ENCODE data around the gene HNMT.
"Not testable (repeated sequence)": the region's sequence is repeated elsewhere in the genome, so short reads cannot be mapped to it uniquely, and the experiment has no call there.

HNMT gene

DNA sequence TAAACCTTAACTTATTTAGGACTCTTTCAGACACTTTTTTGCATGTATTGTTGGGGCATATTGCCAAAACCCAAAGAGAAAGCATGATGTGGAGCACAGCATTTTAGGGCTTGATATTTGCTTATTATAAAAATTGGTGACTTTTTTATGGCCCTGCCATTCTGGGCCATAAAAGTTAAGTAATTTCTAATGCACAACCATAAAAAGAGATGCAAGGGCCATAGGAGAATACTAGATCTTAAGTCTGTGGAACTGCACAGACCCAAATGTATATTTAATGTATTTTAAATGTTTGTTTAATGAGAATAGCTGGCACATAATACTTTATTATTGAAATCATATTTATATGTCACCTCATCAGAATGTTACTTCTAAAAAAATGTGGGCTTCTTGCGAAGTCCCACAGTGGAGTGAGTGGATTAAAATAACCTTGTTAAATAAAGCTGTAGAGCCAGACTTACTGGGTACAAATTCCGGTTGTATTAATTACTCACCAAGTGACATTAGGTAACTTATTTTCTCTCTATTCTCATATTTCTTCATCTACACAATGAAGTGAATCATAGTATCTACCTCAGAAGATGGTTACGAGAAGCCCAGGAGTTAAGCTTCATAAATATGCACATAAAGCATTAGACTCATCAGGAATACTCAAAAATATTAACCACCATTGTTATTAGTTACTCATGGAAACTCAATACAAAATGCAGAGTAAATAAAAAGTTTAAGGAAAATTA lies 52.2 kb downstream of the HNMT start:
- DNase-seq = no peak

DNA sequence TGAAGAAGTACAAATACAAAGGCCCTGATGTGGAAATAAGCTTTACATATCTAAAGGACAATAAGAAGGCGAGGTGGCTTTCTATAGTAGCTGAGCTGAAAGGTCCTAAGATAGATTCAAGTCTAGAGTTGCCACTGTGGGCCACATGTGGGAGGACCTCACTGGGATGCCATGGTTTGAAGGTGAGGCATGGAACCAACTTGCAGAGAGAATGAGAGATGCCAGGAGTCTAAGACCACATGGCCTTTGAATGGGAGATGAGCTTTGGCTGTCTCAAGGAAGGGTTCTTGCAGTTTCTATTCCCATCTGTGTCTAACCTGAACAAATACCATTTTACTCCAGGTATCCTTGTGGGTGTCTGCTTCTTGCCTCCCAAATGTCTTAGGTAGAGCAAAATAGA lies 53.6 kb downstream of the HNMT start:
- no peak for DNase-seq

- DNase-seq = no peak
These were observed 54.8 kb downstream of the HNMT start for GRCh38 chr2:138018866-138019688.

DNA sequence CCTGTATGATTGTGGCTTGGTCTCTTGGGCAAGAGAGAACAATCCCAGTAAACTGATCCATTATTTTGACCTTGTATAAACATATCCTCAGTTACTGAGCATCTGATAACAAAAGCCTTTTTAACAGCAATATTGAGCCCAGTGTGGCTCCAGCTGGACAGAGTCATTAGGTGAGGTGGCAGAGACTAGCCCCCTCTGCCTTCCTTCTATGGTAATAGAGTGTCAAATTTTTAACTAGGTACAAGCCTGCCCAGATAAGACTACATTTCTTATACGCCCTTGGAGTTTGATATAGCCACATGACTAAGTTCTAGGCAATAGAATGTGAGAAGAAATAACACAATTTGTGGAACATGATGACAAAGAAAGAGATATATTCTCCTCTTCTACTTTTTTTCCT lies 56.2 kb downstream of the HNMT start:
- no peak for DNase-seq

GRCh38 chr2:138021154-138021553 lies 56.9 kb downstream of the HNMT start:
- no peak for DNase-seq

- no peak for DNase-seq
These were observed 59.0 kb downstream of the HNMT start for GRCh38 chr2:138023298-138023697.

DNA sequence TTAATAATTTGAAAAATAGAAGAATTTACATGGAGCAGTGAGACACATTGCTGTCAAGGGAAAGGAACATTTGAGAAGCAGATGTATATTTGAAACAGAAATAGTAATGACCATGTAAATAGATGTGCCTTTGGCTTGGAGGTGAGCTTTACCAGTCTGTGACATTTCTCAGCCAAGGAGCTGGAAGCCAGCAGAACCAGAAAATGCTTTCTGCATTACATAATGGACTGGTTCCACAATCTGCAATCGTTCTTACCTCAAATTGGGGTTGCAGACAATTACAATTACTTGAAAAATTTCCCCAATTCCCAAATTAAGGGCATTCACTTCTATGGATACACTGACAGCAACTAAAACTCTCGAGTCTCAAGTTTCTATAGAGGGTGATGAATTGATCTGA lies 59.7 kb downstream of the HNMT start:
- no peak for DNase-seq

- DNase-seq = no peak
These were observed 62.1 kb downstream of the HNMT start for GRCh38 chr2:138026111-138027020.

GRCh38 chr2:138028538-138028937 lies 64.3 kb downstream of the HNMT start:
- no peak for DNase-seq

DNA sequence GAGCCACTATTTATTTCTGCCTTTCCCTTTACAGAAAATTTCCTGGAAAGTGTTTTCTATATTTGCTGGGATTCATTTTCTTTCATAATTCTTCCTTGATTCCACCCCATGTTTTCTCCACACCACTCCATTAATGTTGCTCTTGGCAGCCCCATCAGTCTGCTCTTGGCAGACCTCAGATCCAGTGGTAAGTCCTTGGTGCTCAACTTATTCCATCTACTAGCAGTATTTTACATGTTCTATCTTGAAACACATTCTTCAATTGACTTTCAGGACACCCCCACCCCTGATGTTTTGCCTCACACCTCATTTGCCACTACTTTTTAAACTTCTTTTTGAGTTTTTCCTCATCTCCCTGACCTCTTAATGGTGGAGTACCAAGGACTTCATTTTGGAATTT lies 65.0 kb downstream of the HNMT start:
- no peak for DNase-seq

DNA sequence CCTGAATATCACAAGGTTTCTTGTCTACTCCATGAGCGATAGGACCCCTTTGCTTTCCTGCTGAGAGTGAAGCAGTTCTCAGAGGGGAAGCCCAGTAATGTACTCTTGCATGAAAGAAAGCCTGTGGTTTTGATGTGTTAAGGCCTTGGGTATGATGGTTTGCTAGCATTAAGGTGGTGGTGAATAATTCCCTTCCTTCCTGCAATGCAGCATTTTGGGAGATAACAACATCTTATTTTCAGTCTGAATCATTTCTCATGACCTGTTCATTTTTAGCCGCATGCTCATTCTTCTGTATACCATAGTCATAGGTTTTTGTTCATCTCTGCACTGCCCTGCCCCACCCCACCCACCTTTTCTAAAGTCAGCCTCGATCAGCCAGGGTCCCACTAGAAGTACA lies 66.2 kb downstream of the HNMT start:
- DNase-seq = no peak

GRCh38 chr2:138032334-138032733 lies 68.1 kb downstream of the HNMT start:
- no peak for DNase-seq

DNA sequence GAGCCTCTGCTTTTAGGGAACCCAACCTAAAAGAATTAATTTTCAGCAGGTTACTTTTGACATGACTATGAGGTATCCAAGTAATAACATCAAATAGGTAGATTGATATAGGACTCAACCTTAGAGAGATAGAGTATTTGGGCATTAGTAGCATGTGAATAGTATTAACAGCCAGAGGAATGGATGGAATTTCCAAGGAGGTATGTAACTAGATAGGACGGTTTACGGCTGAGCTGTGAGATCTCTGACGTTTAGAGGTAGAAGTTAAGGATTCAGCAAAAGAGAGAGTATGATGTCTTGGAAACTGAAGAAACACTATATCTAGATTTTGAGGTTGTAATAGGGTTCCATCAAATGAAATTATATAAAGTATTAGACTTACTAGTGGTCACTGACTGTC lies 70.3 kb downstream of the HNMT start:
- DNase-seq = no peak

GRCh38 chr2:138035608-138036217 lies 71.4 kb downstream of the HNMT start:
- no peak for DNase-seq

DNA sequence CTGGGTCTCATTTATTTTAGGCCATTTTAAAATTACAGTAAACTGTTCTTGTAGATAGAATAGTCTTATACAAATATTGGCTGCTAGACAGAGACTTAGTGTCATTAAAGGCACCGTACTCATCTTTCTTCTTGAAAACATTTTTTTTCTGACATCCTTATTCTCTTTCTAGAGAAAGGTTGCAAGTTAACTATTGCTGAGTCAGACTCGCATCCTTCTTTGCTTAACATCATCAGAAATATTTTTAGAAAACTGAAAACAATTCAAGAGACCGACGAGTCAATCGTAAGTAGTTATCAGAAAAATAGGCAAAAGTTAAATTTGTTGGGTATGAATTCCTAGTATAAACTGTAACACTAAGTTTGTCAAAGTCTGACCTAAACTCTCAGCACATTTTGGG lies 72.2 kb downstream of the HNMT start:
- DNase-seq = no peak

DNA sequence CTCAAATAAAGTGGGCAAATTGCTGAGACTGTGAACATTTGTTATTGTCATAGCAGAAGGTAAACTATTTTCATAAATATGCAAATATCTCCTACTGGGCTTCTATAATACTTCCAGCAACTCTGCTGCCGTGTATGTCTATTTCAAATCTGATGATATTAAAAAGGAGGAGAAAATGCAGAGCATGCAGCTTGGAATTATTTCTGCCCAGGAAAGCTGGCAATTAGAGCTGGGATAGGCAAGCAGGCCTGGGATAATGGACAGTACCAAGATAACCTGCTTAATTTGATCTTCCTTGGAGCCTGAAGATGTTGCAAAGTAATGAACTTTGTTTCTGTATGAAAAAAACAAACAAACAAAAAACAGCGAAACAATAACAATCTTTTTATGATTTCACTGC lies 72.8 kb downstream of the HNMT start:
- no peak for DNase-seq

DNA sequence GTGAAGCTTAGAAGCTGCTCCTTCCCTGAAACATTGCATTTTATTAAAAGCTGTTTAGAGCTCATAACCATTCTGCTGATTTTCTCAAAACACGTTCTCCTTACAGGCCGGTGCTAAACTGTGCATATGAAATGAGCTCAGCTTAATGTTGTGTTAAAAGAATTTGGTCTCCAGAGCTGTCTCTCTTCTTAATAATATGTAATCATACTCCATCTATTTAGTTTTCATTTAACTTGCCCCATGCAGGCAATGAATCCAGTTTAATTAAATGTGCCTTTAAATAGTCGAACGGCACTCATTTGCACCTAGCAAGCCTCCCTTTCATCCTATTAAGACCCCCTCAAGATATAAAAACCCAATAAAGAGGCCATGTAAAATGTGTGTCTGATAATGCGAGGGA lies 76.3 kb downstream of the HNMT start:
- DNase-seq = no peak

GRCh38 chr2:138042311-138042710 lies 78.0 kb downstream of the HNMT start:
- no peak for DNase-seq

DNA sequence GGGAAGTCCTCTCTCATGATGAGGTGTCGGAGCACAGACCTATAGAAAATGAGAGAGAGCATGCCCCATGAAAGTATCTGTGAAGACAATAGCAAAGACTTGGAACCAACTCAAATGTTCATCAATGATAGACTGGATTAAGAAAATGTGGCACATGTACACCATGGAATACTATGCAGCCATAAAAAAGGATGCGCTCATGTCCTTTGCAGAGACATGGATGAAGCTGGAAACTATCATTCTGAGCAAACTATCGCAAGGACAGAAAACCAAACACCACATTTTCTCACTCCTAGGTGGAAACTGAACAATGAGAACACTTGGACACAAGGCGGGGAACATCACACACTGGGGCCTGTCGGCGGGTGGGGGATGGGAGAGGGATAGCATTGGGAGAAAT lies 79.3 kb downstream of the HNMT start:
- not testable (repeated sequence) for DNase-seq

- DNase-seq = no peak
These were observed 94.2 kb downstream of the HNMT start for GRCh38 chr2:138058427-138058826.

DNA sequence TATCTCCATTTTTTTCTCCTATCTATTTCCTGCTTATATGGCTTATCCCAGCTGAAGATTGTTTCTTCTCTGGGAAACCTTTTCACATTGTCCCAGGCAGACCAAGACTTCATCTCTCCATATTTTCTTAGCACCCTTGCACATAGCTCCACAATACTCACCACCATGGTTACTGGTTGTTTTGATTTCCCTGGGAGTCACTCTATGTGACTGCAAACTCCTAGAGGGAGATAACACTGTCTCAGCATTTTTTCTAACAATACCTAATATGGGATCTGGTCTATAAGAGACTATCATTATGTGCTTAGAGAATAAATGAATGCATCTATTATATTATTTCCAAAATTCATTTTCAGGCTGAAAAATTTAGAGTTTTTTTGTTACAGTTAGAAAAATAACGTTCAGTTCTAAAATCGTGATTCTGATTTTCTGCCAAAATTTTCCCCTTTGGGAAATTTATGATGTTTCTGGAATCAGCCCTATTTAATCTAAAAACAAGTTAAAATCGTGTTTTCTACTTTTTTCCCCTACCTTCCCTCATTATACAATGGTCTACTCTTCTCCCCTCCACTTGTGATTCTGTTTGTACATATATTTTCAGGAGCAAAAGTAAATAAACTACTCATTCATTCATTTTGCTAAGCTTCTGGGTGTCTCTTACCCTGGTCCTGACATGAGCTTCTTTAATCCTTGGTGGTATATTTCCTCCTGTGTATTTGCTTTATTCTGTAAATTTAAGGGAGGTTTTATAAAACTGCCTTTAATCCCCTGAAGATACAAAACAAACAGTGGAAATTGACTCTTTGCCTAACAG lies 95.4 kb downstream of the HNMT start:
- no peak for DNase-seq

DNA sequence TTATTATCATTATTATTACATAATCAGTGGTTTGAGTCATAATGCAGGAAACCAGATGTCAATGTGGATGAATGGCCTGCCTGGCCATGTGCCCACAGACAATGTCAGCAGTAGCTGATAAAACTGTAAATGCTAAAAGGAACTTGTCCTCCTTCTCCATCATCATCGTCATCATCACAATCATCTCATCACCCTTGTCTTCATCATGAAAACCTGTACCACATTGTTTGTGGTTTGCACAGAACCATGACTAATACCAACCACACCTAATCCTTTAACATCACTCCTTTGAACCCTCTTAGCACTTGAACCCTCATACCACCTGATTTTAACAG lies 96.0 kb downstream of the HNMT start:
- DNase-seq = peak; percentile 20

Data from NCI-H345 (cell line).